ENCODE data around the gene PUM1.
"Not testable (repeated sequence)": the region's sequence is repeated elsewhere in the genome, so short reads cannot be mapped to it uniquely, and the experiment has no call there.

PUM1 gene

GRCh38 chr1:30952098-30952497 is 113.4 kb downstream of the PUM1 start:
- H3K4me3 ChIP-seq (ENCODE audit: low read depth, low read length): no peak overlapping the region
- TF ChIP-seq, protein P1, sequence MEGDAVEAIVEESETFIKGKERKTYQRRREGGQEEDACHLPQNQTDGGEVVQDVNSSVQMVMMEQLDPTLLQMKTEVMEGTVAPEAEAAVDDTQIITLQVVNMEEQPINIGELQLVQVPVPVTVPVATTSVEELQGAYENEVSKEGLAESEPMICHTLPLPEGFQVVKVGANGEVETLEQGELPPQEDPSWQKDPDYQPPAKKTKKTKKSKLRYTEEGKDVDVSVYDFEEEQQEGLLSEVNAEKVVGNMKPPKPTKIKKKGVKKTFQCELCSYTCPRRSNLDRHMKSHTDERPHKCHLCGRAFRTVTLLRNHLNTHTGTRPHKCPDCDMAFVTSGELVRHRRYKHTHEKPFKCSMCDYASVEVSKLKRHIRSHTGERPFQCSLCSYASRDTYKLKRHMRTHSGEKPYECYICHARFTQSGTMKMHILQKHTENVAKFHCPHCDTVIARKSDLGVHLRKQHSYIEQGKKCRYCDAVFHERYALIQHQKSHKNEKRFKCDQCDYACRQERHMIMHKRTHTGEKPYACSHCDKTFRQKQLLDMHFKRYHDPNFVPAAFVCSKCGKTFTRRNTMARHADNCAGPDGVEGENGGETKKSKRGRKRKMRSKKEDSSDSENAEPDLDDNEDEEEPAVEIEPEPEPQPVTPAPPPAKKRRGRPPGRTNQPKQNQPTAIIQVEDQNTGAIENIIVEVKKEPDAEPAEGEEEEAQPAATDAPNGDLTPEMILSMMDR (IDR thresholded peaks at IDR 0.05; ENCODE audit: low read depth, low read length): no peak

DNA sequence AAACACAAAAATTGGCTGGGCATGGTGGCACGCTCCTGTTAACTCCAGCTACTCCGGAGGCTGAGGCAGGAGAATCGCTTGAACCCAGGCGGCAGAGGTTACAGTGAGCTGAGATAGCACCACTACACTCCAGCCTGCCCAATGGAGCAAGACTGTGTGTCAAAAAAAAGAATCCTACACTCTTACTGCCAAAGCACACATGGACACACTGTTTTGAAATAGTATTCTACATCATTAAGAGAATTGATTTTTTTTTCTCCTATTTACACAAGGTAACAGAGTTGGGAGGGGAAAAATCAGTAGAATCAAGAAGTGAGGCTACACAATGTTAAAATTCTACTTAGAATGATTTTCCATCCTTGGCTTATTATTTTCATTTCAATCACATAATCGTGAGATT is 114.8 kb downstream of the PUM1 start:
- TF ChIP-seq, protein P1 (IDR thresholded peaks at IDR 0.05; ENCODE audit: low read depth, low read length): no peak
- H3K4me3 ChIP-seq (ENCODE audit: low read depth, low read length): no peak overlapping the region

- TF ChIP-seq, protein P1 (IDR thresholded peaks at IDR 0.05; ENCODE audit: low read depth, low read length): no peak
- H3K4me3 ChIP-seq (ENCODE audit: low read depth, low read length): no peak overlapping the region
Observed at GRCh38 chr1:30950053-30950452, 115.5 kb downstream of the PUM1 start.

- not testable (repeated sequence) for H3K4me3 ChIP-seq (ENCODE audit: low read depth, low read length)
Observed at GRCh38 chr1:30949487-30949838, 116.1 kb downstream of the PUM1 start.

- not testable (repeated sequence) for H3K4me3 ChIP-seq (ENCODE audit: low read depth, low read length)
Observed at GRCh38 chr1:30948813-30949486, 116.6 kb downstream of the PUM1 start.

DNA sequence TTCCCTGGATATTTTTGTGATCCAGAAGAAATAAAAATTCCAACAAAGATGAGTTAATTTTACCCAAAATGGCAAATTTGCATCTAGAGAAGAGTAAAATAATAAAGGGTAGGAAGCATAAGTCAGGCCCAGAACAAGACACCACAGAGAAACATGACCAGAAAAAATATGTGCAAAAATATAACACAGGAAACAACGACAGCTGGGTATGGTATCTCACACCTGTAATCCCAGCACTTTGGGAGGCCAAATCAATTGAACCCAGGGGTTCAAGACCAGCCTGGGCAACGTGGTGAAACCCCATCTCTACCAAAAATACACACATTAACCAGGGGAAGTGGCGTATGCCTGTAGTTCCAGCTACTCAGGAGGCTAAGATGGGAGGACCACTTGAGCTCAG is 117.2 kb downstream of the PUM1 start:
- TF ChIP-seq, protein P1 (IDR thresholded peaks at IDR 0.05; ENCODE audit: low read depth, low read length): no peak
- no peak overlapping the region for H3K4me3 ChIP-seq (ENCODE audit: low read depth, low read length)

GRCh38 chr1:30947212-30947611 is 118.3 kb downstream of the PUM1 start:
- no peak overlapping the region for H3K4me3 ChIP-seq (ENCODE audit: low read depth, low read length)
- TF ChIP-seq, protein P1 (IDR thresholded peaks at IDR 0.05; ENCODE audit: low read depth, low read length): no peak

DNA sequence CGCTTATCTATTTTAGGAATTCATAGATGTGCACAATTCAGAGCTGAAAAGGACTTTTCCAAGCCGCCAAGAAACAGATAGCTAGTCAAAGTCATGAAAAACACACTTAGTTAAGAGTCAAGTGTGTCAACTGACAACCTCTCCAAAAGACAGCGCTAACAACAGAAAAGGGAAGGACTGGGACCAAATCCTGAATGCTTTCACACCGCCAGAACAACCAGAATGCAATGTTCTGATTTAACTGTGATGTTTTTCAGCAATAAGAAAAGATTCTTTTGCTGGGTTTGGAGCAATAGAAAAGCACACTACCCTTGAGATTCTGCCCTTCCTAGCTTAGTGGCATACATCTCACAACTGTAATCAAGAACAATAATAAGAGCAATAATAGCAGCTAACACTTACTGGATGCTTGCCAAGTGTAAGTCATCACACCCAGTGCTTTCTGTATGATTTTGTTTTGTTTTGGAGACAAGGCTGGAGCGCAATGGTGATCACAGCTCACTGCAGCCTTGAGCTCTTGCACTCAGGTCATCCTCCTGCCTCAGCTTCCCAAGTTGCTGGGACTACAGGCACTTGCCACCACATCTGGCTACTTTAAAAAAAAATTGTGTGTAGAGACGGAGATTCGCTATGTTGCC is 123.1 kb downstream of the PUM1 start:
- no peak overlapping the region for H3K4me3 ChIP-seq (ENCODE audit: low read depth, low read length)
- TF ChIP-seq, protein P1 (IDR thresholded peaks at IDR 0.05; ENCODE audit: low read depth, low read length): no peak

Measured in WI38 (cell line).